Lower leg skin (tissue), 3 donors: ENCODE results near the gene ANKRD34A.

Experiments used
- POLR2A ChIP-seq, 2 donors: fragments of 450-650 bp; IDR thresholded peaks; one replicate each; pipeline ENCODE4 v1.6.1; 2016 to 2017; ENCODE audit warnings: antibody characterized with exemption in 2 of 2, mild to moderate bottlenecking in 1 of 2, moderate library complexity in 1 of 2
- TF ChIP-seq, protein P1 (sequence below), 3 donors: fragments of 450-650 bp; IDR thresholded peaks; one replicate each; pipeline ENCODE4 v1.5.1; 2016; ENCODE audit warnings: antibody characterized with exemption in 3 of 3, mild to moderate bottlenecking in 3 of 3, moderate library complexity in 2 of 3

- TF ChIP-seq, protein P1, sequence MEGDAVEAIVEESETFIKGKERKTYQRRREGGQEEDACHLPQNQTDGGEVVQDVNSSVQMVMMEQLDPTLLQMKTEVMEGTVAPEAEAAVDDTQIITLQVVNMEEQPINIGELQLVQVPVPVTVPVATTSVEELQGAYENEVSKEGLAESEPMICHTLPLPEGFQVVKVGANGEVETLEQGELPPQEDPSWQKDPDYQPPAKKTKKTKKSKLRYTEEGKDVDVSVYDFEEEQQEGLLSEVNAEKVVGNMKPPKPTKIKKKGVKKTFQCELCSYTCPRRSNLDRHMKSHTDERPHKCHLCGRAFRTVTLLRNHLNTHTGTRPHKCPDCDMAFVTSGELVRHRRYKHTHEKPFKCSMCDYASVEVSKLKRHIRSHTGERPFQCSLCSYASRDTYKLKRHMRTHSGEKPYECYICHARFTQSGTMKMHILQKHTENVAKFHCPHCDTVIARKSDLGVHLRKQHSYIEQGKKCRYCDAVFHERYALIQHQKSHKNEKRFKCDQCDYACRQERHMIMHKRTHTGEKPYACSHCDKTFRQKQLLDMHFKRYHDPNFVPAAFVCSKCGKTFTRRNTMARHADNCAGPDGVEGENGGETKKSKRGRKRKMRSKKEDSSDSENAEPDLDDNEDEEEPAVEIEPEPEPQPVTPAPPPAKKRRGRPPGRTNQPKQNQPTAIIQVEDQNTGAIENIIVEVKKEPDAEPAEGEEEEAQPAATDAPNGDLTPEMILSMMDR (IDR thresholded peaks at IDR 0.05) = no peak
- TF ChIP-seq POLR2A (IDR thresholded peaks at IDR 0.05) = peak in 1 of 2 donors; percentile 74
Observed at GRCh38 chr1:145957443-145958319, 6.7 kb downstream of the ANKRD34A start, which contains the start of gene LIX1L.
